Parathyroid adenoma (tissue), 2 donors: ENCODE measurements around the gene MYOG.

Experiments
- H2AFZ ChIP-seq: fragments of 300-600 bp; sonication (generic); one replicate; pipeline ENCODE4 v1.7.0; 2017; ENCODE audit warnings: antibody characterized with exemption, mild to moderate bottlenecking
- H3K27ac ChIP-seq: fragments of 300-600 bp; sonication (generic); one replicate; pipeline ENCODE4 v1.7.0; 2017
- H3K27me3 ChIP-seq: fragments of 300-600 bp; sonication (generic); one replicate; pipeline ENCODE4 v1.7.0; 2017; ENCODE audit warnings: low read length; ENCODE audit not compliant: control insufficient read depth, insufficient read depth
- H3K36me3 ChIP-seq: fragments of 300-600 bp; sonication (generic); one replicate; pipeline ENCODE4 v1.7.0; 2017; ENCODE audit warnings: low read length; ENCODE audit not compliant: control insufficient read depth, insufficient read depth
- H3K4me1 ChIP-seq: fragments of 300-600 bp; sonication (generic); one replicate; pipeline ENCODE4 v1.7.0; 2017; ENCODE audit warnings: control low read depth
- H3K4me2 ChIP-seq: fragments of 300-600 bp; sonication (generic); one replicate; pipeline ENCODE4 v1.7.0; 2017; ENCODE audit warnings: low read length
- H3K4me3 ChIP-seq: fragments of 300-600 bp; sonication (generic); one replicate; pipeline ENCODE4 v1.7.0; 2017; ENCODE audit warnings: low read depth, low read length
- H3K79me2 ChIP-seq: fragments of 300-600 bp; sonication (generic); one replicate; pipeline ENCODE4 v1.7.0; 2017; ENCODE audit warnings: control low read depth
- H3K9ac ChIP-seq: fragments of 300-600 bp; sonication (generic); one replicate; pipeline ENCODE4 v1.7.0; 2017; ENCODE audit warnings: mild to moderate bottlenecking
- H3K9me3 ChIP-seq: fragments of 300-600 bp; sonication (generic); one replicate; pipeline ENCODE4 v1.7.0; 2017; ENCODE audit warnings: low read length; ENCODE audit not compliant: control insufficient read depth
- CTCF ChIP-seq: fragments of 300-600 bp; sonication (generic); IDR thresholded peaks from one replicate; pipeline ENCODE4 v1.7.0; 2017; ENCODE audit warnings: antibody characterized with exemption, mild to moderate bottlenecking
- donor health status: primary hyperparathyroidism.

MYOG gene

GRCh38 chr1:203116091-203116820 lies 30.4 kb upstream of the MYOG start:
- Histone ChIP-seq H2AFZ (no peak overlapping the region), H3K27ac (no peak overlapping the region), H3K9ac (no peak overlapping the region), H3K9me3 (no peaks in the 10 kb centered on the region), H3K4me2 (no peak overlapping the region), H3K36me3 (no peaks in the 10 kb centered on the region), H3K79me2 (no peaks in the 10 kb centered on the region), H3K4me1 (no peaks in the 10 kb centered on the region), H3K4me3 (no peak overlapping the region), H3K27me3 (peaks cover 3% of the 10 kb centered on the region)
- TF ChIP-seq CTCF = no peak

DNA sequence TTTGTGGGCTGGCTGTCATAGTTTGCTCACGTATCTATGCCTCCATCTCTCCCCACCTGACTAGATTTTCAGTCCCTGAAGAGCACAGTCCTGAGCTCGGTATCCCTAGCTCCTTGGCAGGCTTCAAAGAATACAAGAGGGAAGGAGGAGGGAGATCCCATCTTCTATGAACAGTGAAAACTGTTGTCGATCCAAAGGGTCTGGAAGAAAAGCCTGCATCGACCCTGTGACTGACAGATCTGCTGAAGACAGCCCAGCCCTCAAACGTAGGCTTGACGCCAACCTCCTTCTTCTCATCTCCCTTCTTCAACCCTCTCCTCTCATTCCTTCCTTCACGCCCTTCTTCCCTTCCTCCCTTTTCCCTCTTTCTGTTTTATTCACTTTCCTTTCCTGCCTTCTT lies 28.4 kb upstream of the MYOG start:
- Histone ChIP-seq H3K36me3 (no peaks in the 10 kb centered on the region), H3K27me3 (peaks cover 3% of the 10 kb centered on the region), H2AFZ (no peak overlapping the region), H3K9ac (no peak overlapping the region), H3K27ac (no peak overlapping the region), H3K9me3 (no peaks in the 10 kb centered on the region), H3K4me1 (no peaks in the 10 kb centered on the region), H3K4me2 (no peak overlapping the region), H3K4me3 (no peak overlapping the region), H3K79me2 (no peaks in the 10 kb centered on the region)
- no peak for TF ChIP-seq CTCF

DNA sequence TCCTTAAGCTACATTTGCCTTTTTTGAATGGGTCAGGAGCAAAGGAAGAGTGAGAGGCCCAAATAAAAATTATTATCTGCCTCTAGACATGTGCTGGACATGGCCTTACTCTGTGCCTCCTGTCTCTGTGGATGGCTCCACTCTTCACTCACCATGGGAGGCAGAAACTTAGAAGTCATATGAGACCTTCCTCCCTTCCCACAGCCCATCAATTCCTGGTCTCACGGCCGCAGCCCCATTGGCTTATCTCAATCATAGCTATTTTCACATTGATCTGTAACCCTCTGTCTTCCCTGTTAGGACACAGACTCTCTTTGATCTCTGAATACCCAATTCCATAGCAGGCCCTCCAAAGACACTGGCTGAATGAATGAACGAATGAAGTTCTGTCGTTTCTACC lies 27.5 kb upstream of the MYOG start:
- H3K9ac ChIP-seq = no peak overlapping the region
- no peak overlapping the region for H3K27ac ChIP-seq
- H3K4me1 ChIP-seq = no peaks in the 10 kb centered on the region
- no peak overlapping the region for H2AFZ ChIP-seq
- no peak overlapping the region for H3K4me2 ChIP-seq
- H3K36me3 ChIP-seq = no peaks in the 10 kb centered on the region
- H3K79me2 ChIP-seq = no peaks in the 10 kb centered on the region
- H3K4me3 ChIP-seq = no peak overlapping the region
- no peak for TF ChIP-seq CTCF
- no peaks in the 10 kb centered on the region for H3K9me3 ChIP-seq
- peaks cover 3% of the 10 kb centered on the region for H3K27me3 ChIP-seq

DNA sequence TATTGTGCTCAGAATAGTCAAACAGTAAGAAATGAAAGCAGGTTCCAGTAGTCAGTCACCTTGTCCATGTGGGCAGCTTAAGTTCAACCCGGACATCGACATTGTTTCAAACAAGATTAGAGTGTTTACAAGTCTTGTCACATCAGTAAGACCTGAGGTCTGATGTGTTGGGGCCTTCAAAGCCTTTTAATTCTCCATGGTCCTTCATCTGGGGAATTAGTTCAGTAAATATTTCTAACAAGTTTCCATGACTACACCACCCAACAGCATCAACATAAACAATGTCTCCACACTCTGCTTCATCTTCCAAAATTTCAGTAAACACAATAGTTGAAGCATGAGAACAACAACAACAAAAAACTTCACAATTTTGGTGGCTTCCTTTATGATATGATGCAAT lies 26.7 kb upstream of the MYOG start:
- H3K79me2 ChIP-seq = no peaks in the 10 kb centered on the region
- TF ChIP-seq CTCF = no peak
- H3K4me2 ChIP-seq = no peak overlapping the region

DNA sequence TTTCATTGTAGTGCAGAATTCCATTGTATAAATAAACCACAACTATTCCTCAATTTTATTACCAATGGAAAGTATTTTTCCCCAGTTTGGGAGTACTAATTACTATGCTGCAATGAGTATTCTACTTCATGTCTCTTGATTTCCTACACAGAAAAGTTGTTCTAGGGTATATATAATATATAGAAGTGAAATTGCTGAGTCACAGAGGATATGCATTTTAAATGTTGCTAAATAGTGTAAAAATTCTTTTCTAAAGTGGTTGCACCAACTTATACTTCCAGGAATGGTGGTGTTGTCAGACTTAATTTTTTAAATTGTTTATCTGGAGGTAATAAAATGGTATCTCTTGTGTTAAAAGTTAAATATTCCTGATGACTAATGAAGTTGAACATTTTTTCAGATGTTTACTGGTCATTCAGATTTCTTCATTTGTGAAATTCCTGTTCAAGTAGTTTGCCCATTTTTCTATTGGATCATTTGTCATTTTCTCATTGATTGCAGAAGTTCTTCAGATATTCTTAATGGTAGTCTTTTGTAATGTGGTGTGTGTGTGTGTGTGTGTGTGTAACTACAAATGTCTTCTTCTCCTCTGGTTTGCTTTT lies 19.1 kb upstream of the MYOG start:
- Histone ChIP-seq H3K9ac (no peak overlapping the region), H3K4me1 (no peaks in the 10 kb centered on the region), H3K4me3 (no peak overlapping the region), H3K36me3 (no peaks in the 10 kb centered on the region), H3K9me3 (no peaks in the 10 kb centered on the region), H3K79me2 (no peaks in the 10 kb centered on the region), H2AFZ (no peak overlapping the region), H3K4me2 (no peak overlapping the region), H3K27ac (no peak overlapping the region), H3K27me3 (no peaks in the 10 kb centered on the region)
- no peak for TF ChIP-seq CTCF

More for the DNA sequence above, 26.7 kb upstream of the MYOG start:
- Histone ChIP-seq H3K4me3 (no peak overlapping the region), H2AFZ (no peak overlapping the region), H3K27ac (no peak overlapping the region), H3K36me3 (no peaks in the 10 kb centered on the region), H3K9me3 (no peaks in the 10 kb centered on the region), H3K27me3 (peaks cover under 1% of the 10 kb centered on the region), H3K9ac (no peak overlapping the region), H3K4me1 (no peaks in the 10 kb centered on the region)
